Measurements from ENCODE around the gene GABRP.

GABRP gene

DNA sequence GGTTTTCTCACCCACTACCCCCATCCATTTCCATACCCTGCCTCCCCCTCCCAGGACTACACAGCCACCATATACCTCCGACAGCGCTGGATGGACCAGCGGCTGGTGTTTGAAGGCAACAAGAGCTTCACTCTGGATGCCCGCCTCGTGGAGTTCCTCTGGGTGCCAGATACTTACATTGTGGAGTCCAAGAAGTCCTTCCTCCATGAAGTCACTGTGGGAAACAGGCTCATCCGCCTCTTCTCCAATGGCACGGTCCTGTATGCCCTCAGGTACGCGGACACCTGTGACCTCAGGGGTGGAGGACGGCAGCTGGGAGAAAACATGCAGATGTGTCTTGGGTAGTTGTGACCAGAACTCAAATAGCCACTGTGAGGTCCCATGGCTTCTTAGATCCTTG is 11.6 kb downstream of the GABRP start:
- Histone ChIP-seq H3K36me3 (ENCODE audit: insufficient read depth) (no peaks in the 10 kb centered on the region), H3K4me2 (no peak overlapping the region), H3K4me1 (ENCODE audit: low read depth, poor library complexity, severe bottlenecking) (no peaks in the 10 kb centered on the region), H3K79me2 (ENCODE audit: insufficient read depth, low read depth) (no peaks in the 10 kb centered on the region), H3K27ac (no peak overlapping the region), H3K4me3 (IDR thresholded peaks at IDR 0.05; ENCODE audit: insufficient read depth, low read depth, low read length) (no peak overlapping the region), H2AFZ (ENCODE audit: low read depth) (no peak overlapping the region), H3K9ac (no peak overlapping the region), H4K20me1 (ENCODE audit: insufficient read depth) (no peaks in the 10 kb centered on the region), H3K27me3 (ENCODE audit: insufficient read depth, low read depth) (no peaks in the 10 kb centered on the region)
- TF ChIP-seq, protein P1, sequence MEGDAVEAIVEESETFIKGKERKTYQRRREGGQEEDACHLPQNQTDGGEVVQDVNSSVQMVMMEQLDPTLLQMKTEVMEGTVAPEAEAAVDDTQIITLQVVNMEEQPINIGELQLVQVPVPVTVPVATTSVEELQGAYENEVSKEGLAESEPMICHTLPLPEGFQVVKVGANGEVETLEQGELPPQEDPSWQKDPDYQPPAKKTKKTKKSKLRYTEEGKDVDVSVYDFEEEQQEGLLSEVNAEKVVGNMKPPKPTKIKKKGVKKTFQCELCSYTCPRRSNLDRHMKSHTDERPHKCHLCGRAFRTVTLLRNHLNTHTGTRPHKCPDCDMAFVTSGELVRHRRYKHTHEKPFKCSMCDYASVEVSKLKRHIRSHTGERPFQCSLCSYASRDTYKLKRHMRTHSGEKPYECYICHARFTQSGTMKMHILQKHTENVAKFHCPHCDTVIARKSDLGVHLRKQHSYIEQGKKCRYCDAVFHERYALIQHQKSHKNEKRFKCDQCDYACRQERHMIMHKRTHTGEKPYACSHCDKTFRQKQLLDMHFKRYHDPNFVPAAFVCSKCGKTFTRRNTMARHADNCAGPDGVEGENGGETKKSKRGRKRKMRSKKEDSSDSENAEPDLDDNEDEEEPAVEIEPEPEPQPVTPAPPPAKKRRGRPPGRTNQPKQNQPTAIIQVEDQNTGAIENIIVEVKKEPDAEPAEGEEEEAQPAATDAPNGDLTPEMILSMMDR (conservative IDR thresholded peaks at IDR 0.05; ENCODE audit: low read depth, low read length), result no peak

DNA sequence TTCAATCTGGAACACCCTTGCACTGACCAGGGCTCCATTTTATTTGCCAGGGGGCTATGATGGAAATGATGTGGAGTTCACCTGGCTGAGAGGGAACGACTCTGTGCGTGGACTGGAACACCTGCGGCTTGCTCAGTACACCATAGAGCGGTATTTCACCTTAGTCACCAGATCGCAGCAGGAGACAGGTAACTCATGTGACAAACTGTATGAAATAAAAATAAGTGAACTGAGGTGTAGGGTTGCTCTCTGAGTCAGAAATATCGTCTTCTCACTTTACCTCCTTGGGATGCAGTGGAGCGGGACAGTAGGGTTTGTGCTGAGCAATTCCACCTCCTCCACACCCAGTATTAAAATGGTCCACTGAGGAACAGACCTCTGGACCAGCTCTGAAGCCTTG is 22.1 kb downstream of the GABRP start:
- Histone ChIP-seq H2AFZ (ENCODE audit: low read depth) (no peak overlapping the region), H3K36me3 (ENCODE audit: insufficient read depth) (no peaks in the 10 kb centered on the region), H3K27ac (no peak overlapping the region), H3K27me3 (ENCODE audit: insufficient read depth, low read depth) (no peaks in the 10 kb centered on the region), H4K20me1 (ENCODE audit: insufficient read depth) (no peaks in the 10 kb centered on the region), H3K9ac (no peak overlapping the region), H3K79me2 (ENCODE audit: insufficient read depth, low read depth) (no peaks in the 10 kb centered on the region), H3K4me3 (IDR thresholded peaks at IDR 0.05; ENCODE audit: insufficient read depth, low read depth, low read length) (no peak overlapping the region), H3K4me2 (no peak overlapping the region), H3K4me1 (ENCODE audit: low read depth, poor library complexity, severe bottlenecking) (no peaks in the 10 kb centered on the region)
- TF ChIP-seq, protein P1 (conservative IDR thresholded peaks at IDR 0.05; ENCODE audit: low read depth, low read length), result no peak

DNA sequence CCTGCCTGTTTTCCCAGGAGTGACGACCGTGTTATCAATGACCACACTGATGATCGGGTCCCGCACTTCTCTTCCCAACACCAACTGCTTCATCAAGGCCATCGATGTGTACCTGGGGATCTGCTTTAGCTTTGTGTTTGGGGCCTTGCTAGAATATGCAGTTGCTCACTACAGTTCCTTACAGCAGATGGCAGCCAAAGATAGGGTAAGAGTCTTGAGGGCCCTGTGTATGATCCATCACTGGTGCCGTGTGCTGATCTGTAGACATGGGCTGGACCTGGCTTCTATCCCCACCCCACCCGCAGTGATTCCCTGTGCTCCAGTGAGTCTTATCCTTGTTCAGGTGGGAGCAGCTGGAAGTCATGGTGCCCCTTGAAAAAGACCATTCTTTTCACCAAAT is 26.0 kb downstream of the GABRP start:
- H3K4me3 ChIP-seq (IDR thresholded peaks at IDR 0.05; ENCODE audit: insufficient read depth, low read depth, low read length), result no peak overlapping the region
- H4K20me1 ChIP-seq (ENCODE audit: insufficient read depth), result no peaks in the 10 kb centered on the region
- H3K79me2 ChIP-seq (ENCODE audit: insufficient read depth, low read depth), result no peaks in the 10 kb centered on the region
- H3K9ac ChIP-seq, result no peak overlapping the region
- TF ChIP-seq, protein P1 (conservative IDR thresholded peaks at IDR 0.05; ENCODE audit: low read depth, low read length), result no peak
- H3K4me1 ChIP-seq (ENCODE audit: low read depth, poor library complexity, severe bottlenecking), result no peaks in the 10 kb centered on the region
- H2AFZ ChIP-seq (ENCODE audit: low read depth), result no peak overlapping the region
- no peak overlapping the region for H3K27ac ChIP-seq
- H3K4me2 ChIP-seq, result no peak overlapping the region
- no peaks in the 10 kb centered on the region for H3K36me3 ChIP-seq (ENCODE audit: insufficient read depth)
- H3K27me3 ChIP-seq (ENCODE audit: insufficient read depth, low read depth), result no peaks in the 10 kb centered on the region

DNA sequence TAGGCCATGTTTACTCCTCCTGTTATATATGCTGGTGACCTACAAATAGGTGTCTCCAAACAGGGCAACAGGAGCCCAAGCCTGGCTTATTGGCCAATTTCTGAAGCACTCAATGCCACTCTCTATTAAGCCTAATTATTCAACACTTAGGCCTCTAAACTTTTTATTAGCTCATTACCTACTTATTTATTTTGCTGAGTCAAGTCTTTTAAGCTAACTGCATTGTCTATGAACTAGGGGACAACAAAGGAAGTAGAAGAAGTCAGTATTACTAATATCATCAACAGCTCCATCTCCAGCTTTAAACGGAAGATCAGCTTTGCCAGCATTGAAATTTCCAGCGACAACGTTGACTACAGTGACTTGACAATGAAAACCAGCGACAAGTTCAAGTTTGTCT is 28.2 kb downstream of the GABRP start:
- no peak overlapping the region for H3K9ac ChIP-seq
- H3K4me3 ChIP-seq (IDR thresholded peaks at IDR 0.05; ENCODE audit: insufficient read depth, low read depth, low read length), result no peak overlapping the region
- H4K20me1 ChIP-seq (ENCODE audit: insufficient read depth), result no peaks in the 10 kb centered on the region
- TF ChIP-seq, protein P1 (conservative IDR thresholded peaks at IDR 0.05; ENCODE audit: low read depth, low read length), result no peak
- no peaks in the 10 kb centered on the region for H3K4me1 ChIP-seq (ENCODE audit: low read depth, poor library complexity, severe bottlenecking)
- H2AFZ ChIP-seq (ENCODE audit: low read depth), result no peak overlapping the region
- no peaks in the 10 kb centered on the region for H3K27me3 ChIP-seq (ENCODE audit: insufficient read depth, low read depth)
- no peaks in the 10 kb centered on the region for H3K79me2 ChIP-seq (ENCODE audit: insufficient read depth, low read depth)
- no peak overlapping the region for H3K27ac ChIP-seq
- no peak overlapping the region for H3K4me2 ChIP-seq
- H3K36me3 ChIP-seq (ENCODE audit: insufficient read depth), result no peaks in the 10 kb centered on the region

DNA sequence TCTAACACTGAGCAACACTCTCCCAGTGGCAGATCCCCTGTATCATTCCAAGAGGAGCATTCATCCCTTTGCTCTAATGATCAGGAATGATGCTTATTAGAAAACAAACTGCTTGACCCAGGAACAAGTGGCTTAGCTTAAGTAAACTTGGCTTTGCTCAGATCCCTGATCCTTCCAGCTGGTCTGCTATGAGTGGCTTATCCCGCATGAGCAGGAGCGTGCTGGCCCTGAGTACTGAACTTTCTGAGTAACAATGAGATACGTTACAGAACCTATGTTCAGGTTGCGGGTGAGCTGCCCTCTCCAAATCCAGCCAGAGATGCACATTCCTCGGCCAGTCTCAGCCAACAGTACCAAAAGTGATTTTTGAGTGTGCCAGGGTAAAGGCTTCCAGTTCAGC is 29.7 kb downstream of the GABRP start:
- Histone ChIP-seq H3K4me3 (IDR thresholded peaks at IDR 0.05; ENCODE audit: insufficient read depth, low read depth, low read length) (no peak overlapping the region), H4K20me1 (ENCODE audit: insufficient read depth) (no peaks in the 10 kb centered on the region), H3K27me3 (ENCODE audit: insufficient read depth, low read depth) (no peaks in the 10 kb centered on the region), H3K4me1 (ENCODE audit: low read depth, poor library complexity, severe bottlenecking) (no peaks in the 10 kb centered on the region), H3K27ac (no peak overlapping the region), H3K79me2 (ENCODE audit: insufficient read depth, low read depth) (no peaks in the 10 kb centered on the region), H3K9ac (no peak overlapping the region), H3K4me2 (no peak overlapping the region), H3K36me3 (ENCODE audit: insufficient read depth) (no peaks in the 10 kb centered on the region), H2AFZ (ENCODE audit: low read depth) (no peak overlapping the region)
- TF ChIP-seq, protein P1 (conservative IDR thresholded peaks at IDR 0.05; ENCODE audit: low read depth, low read length), result no peak
